ENCODE results near the gene PARD3. TPM values are rescaled to one million over a fixed set of nuclear protein-coding genes. Genes with fewer than 3 reads are reported as not detected.

The PARD3 gene
- total RNA-seq, 1 experiment from 2014 or later, result 46.3 TPM

- Histone ChIP-seq H3K79me2 (ENCODE audit: insufficient read depth, low read length) (0 out of 2 replicates have a peak, but pooled peaks cover 8% of the 10 kb centered on the region), H3K9me2 (ENCODE audit: insufficient read depth) (no peaks in the 10 kb centered on the region), H3K27ac (ENCODE audit: low read depth, low read length) (no peak overlapping the region), H3K27me3 (ENCODE audit: insufficient read depth, low read length) (no peaks in the 10 kb centered on the region), H3K4me2 (ENCODE audit: low read length) (no peak overlapping the region), H3K4me3 (replicated peaks in 1 of 2; ENCODE audit: low read depth in 1 of 2, low read length in 2 of 2) (no peak overlapping the region), H3K4me1 (ENCODE audit: control insufficient read depth in 1 of 2, insufficient read depth in 2 of 2, low read length in 2 of 2) (no peaks in the 10 kb centered on the region), H3K9ac (ENCODE audit: low read length) (no peak overlapping the region), H3K36me3 (ENCODE audit: control insufficient read depth in 1 of 2, insufficient read depth in 2 of 2, low read length in 2 of 2) (no peaks in the 10 kb centered on the region), H4K20me1 (ENCODE audit: insufficient read depth) (no peaks in the 10 kb centered on the region), H2AFZ (ENCODE audit: low read depth, low read length, poor library complexity, severe bottlenecking) (no peak overlapping the region), H3K9me3 (ENCODE audit: control insufficient read depth in 1 of 2, insufficient read depth in 1 of 2, low read depth in 1 of 2, low read length in 2 of 2) (no peaks in the 10 kb centered on the region)
- BruUV-seq (replicated peaks), result no TSS peak
- RAD21 ChIA-PET (ENCODE audit: low non-redundant PET in 1 of 2, low total read pairs in 2 of 2, uncharacterized antibody in 2 of 2, unreplicated experiment in 2 of 2), result no interaction called here
- ATAC-seq, result no peak
- TF ChIP-seq SRF (IDR thresholded peaks at IDR 0.05; ENCODE audit: low read depth) (no peak), SIN3A (IDR thresholded peaks at IDR 0.05; ENCODE audit: low read depth) (no peak), EZH2phosphoT487 (IDR thresholded peaks at IDR 0.05; ENCODE audit: borderline replicate concordance) (no peak), CEBPB (IDR thresholded peaks at IDR 0.05; ENCODE audit: low read depth) (no peak), YY1 (IDR thresholded peaks at IDR 0.05; ENCODE audit: extremely low read depth, insufficient replicate concordance, low read depth, low read length) (no peak)
- POLR2A ChIA-PET, result no interaction called here
- intact Hi-C loops (cut with micrococcal nuclease), result no loop called here
- DNase-seq (ENCODE audit: low read depth, low spot score), result no peak
- CTCF ChIA-PET, result no interaction called here
Measured at GRCh38 chr10:34547291-34547690, 267.8 kb downstream of the PARD3 start.

GRCh38 chr10:34544400-34544799 is 270.7 kb downstream of the PARD3 start:
- DNase-seq (ENCODE audit: low read depth, low spot score) (no peak), ATAC-seq (no peak)
- H2AFZ ChIP-seq (ENCODE audit: low read depth, low read length, poor library complexity, severe bottlenecking), result no peak overlapping the region
- intact Hi-C loops (cut with micrococcal nuclease), result no loop called here
- RAD21 ChIA-PET (ENCODE audit: low non-redundant PET in 1 of 2, low total read pairs in 2 of 2, uncharacterized antibody in 2 of 2, unreplicated experiment in 2 of 2), result no interaction called here
- no peak overlapping the region for H3K4me2 ChIP-seq (ENCODE audit: low read length)
- no peaks in the 10 kb centered on the region for H4K20me1 ChIP-seq (ENCODE audit: insufficient read depth)
- CTCF ChIA-PET, result no interaction called here
- H3K27ac ChIP-seq (ENCODE audit: low read depth, low read length), result no peak overlapping the region
- POLR2A ChIA-PET, result no interaction called here
- H3K4me1 ChIP-seq (ENCODE audit: control insufficient read depth in 1 of 2, insufficient read depth in 2 of 2, low read length in 2 of 2), result no peaks in the 10 kb centered on the region
- H3K9ac ChIP-seq (ENCODE audit: low read length), result no peak overlapping the region
- H3K9me3 ChIP-seq (ENCODE audit: control insufficient read depth in 1 of 2, insufficient read depth in 1 of 2, low read depth in 1 of 2, low read length in 2 of 2), result no peaks in the 10 kb centered on the region
- no peaks in the 10 kb centered on the region for H3K27me3 ChIP-seq (ENCODE audit: insufficient read depth, low read length)
- no peak overlapping the region for H3K4me3 ChIP-seq (replicated peaks in 1 of 2; ENCODE audit: low read depth in 1 of 2, low read length in 2 of 2)
- H3K9me2 ChIP-seq (ENCODE audit: insufficient read depth), result no peaks in the 10 kb centered on the region
- H3K79me2 ChIP-seq (ENCODE audit: insufficient read depth, low read length), result no peaks in the 10 kb centered on the region
- BruUV-seq (replicated peaks), result no TSS peak
- TF ChIP-seq, protein P1, sequence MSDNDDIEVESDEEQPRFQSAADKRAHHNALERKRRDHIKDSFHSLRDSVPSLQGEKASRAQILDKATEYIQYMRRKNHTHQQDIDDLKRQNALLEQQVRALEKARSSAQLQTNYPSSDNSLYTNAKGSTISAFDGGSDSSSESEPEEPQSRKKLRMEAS (IDR thresholded peaks at IDR 0.05), result no peak
- TF ChIP-seq, protein P2, sequence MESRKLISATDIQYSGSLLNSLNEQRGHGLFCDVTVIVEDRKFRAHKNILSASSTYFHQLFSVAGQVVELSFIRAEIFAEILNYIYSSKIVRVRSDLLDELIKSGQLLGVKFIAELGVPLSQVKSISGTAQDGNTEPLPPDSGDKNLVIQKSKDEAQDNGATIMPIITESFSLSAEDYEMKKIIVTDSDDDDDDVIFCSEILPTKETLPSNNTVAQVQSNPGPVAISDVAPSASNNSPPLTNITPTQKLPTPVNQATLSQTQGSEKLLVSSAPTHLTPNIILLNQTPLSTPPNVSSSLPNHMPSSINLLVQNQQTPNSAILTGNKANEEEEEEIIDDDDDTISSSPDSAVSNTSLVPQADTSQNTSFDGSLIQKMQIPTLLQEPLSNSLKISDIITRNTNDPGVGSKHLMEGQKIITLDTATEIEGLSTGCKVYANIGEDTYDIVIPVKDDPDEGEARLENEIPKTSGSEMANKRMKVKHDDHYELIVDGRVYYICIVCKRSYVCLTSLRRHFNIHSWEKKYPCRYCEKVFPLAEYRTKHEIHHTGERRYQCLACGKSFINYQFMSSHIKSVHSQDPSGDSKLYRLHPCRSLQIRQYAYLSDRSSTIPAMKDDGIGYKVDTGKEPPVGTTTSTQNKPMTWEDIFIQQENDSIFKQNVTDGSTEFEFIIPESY (IDR thresholded peaks at IDR 0.05; ENCODE audit: extremely low read depth, insufficient replicate concordance, low read length), result no peak
- no peaks in the 10 kb centered on the region for H3K36me3 ChIP-seq (ENCODE audit: control insufficient read depth in 1 of 2, insufficient read depth in 2 of 2, low read length in 2 of 2)

Data from HCT116 (cell line).